ENCODE results near the gene LOXHD1. TPM values are rescaled to one million over a fixed set of nuclear protein-coding genes. Genes with fewer than 3 reads are reported as not detected.
A peak's percentile ranks its signal among the peaks of the same experiment; 100 is the strongest.

LOXHD1 gene
- polyA plus RNA-seq, 1 experiment, result not detected

- Histone ChIP-seq H3K27ac (ENCODE audit: low read depth, low read length) (no peak overlapping the region), H3K9me3 (ENCODE audit: control insufficient read depth, insufficient read depth, low read length) (no peaks in the 10 kb centered on the region), H3K27me3 (ENCODE audit: control insufficient read depth, insufficient read depth, low read length) (no peaks in the 10 kb centered on the region), H3K4me3 (ENCODE audit: low read depth, low read length) (no peak overlapping the region)
- CTCF ChIA-PET, result interaction anchor here (0.7 to 4.5 kb wide), 8 partner anchors 10 to 335 kb away, joined by 3 to 42 read pairs (median 4); a partner anchor contains a TSS
- POLR2A ChIA-PET, result no interaction called here
- no peak for TF ChIP-seq CTCF (IDR thresholded peaks at IDR 0.05; ENCODE audit: low read depth, low read length)
- no peak for DNase-seq (ENCODE audit: low read depth, low spot score)
Measured at GRCh38 chr18:46481847-46482245, 175.2 kb downstream of the LOXHD1 start.

- DNase-seq (ENCODE audit: low read depth, low spot score), result peak; percentile 18
- no peak overlapping the region for H3K4me3 ChIP-seq (ENCODE audit: low read depth, low read length)
- peak; percentile 72 for TF ChIP-seq CTCF (IDR thresholded peaks at IDR 0.05; ENCODE audit: low read depth, low read length)
- H3K9me3 ChIP-seq (ENCODE audit: control insufficient read depth, insufficient read depth, low read length), result no peaks in the 10 kb centered on the region
- POLR2A ChIA-PET, result no interaction called here
- CTCF ChIA-PET, result interaction anchor here (0.6 to 4.5 kb wide), 11 partner anchors 11 to 943 kb away, joined by 3 to 42 read pairs (median 4); a partner anchor contains a TSS
- no peak overlapping the region for H3K27ac ChIP-seq (ENCODE audit: low read depth, low read length)
- no peaks in the 10 kb centered on the region for H3K27me3 ChIP-seq (ENCODE audit: control insufficient read depth, insufficient read depth, low read length)
Measured at GRCh38 chr18:46481048-46481846, 175.8 kb downstream of the LOXHD1 start.

GRCh38 chr18:46480226-46480625, 176.8 kb downstream of the LOXHD1 start:
- H3K4me3 ChIP-seq (ENCODE audit: low read depth, low read length), result no peak overlapping the region
- no peaks in the 10 kb centered on the region for H3K27me3 ChIP-seq (ENCODE audit: control insufficient read depth, insufficient read depth, low read length)
- TF ChIP-seq CTCF (IDR thresholded peaks at IDR 0.05; ENCODE audit: low read depth, low read length), result no peak
- no peaks in the 10 kb centered on the region for H3K9me3 ChIP-seq (ENCODE audit: control insufficient read depth, insufficient read depth, low read length)
- CTCF ChIA-PET, result interaction anchor here (0.6 to 4.5 kb wide), 4 partner anchors 19 to 331 kb away, joined by 3 to 42 read pairs (median 8); no protein-coding TSS in a partner anchor
- H3K27ac ChIP-seq (ENCODE audit: low read depth, low read length), result no peak overlapping the region
- no peak for DNase-seq (ENCODE audit: low read depth, low spot score)
- POLR2A ChIA-PET, result no interaction called here

GRCh38 chr18:46478796-46479195, 178.2 kb downstream of the LOXHD1 start:
- no peaks in the 10 kb centered on the region for H3K9me3 ChIP-seq (ENCODE audit: control insufficient read depth, insufficient read depth, low read length)
- no peak for DNase-seq (ENCODE audit: low read depth, low spot score)
- ChIA-PET CTCF (interaction anchor here (0.6 to 1.9 kb wide), 3 partner anchors 93 to 595 kb away, joined by 3 to 9 read pairs (median 6); no protein-coding TSS in a partner anchor), POLR2A (no interaction called here)
- no peak overlapping the region for H3K4me3 ChIP-seq (ENCODE audit: low read depth, low read length)
- H3K27me3 ChIP-seq (ENCODE audit: control insufficient read depth, insufficient read depth, low read length), result no peaks in the 10 kb centered on the region
- no peak overlapping the region for H3K27ac ChIP-seq (ENCODE audit: low read depth, low read length)
- no peak for TF ChIP-seq CTCF (IDR thresholded peaks at IDR 0.05; ENCODE audit: low read depth, low read length)

- no peak for TF ChIP-seq CTCF (IDR thresholded peaks at IDR 0.05; ENCODE audit: low read depth, low read length)
- H3K27me3 ChIP-seq (ENCODE audit: control insufficient read depth, insufficient read depth, low read length), result no peaks in the 10 kb centered on the region
- no peak overlapping the region for H3K27ac ChIP-seq (ENCODE audit: low read depth, low read length)
- no peaks in the 10 kb centered on the region for H3K9me3 ChIP-seq (ENCODE audit: control insufficient read depth, insufficient read depth, low read length)
- no peak overlapping the region for H3K4me3 ChIP-seq (ENCODE audit: low read depth, low read length)
- ChIA-PET CTCF (no interaction called here), POLR2A (no interaction called here)
- no peak for DNase-seq (ENCODE audit: low read depth, low spot score)
Measured at GRCh38 chr18:46477425-46478011, 179.5 kb downstream of the LOXHD1 start.
